Hepatocyte (in vitro differentiated cells): ENCODE measurements around the gene CYYR1.

Source experiments
- EZH2phosphoT487 ChIP-seq: fragments of 200-600 bp; sonication (generic); IDR thresholded peaks from one replicate; pipeline ENCODE4 v1.6.1; 2018; ENCODE audit warnings: antibody characterized with exemption, mild to moderate bottlenecking, low read depth, moderate library complexity; ENCODE audit not compliant: unreplicated experiment, severe bottlenecking
- TF ChIP-seq, protein P1 (sequence below): fragments of 200-600 bp; sonication (generic); IDR thresholded peaks from 2 replicates; pipeline ENCODE4 v1.5.1; 2016; ENCODE audit warnings: antibody characterized with exemption, mild to moderate bottlenecking; ENCODE audit not compliant: poor library complexity

DNA sequence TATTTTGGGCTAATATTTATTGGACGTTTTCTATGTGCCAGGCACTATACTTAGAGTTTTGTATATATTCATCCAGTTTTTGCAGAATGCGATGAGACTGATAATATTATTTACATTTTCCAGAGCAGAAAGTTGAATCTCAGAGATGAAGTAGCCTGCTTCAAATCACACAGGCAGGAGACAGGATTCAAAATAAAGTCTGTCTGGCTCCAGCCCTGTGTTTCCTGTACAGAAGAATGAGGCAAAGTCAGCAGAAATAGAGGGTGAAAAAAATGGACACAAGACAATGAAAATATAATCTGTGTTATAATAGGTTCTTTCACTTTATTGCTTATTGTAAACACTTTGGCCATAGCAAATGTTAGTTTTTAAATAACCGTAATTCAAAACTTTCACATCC is 107.2 kb downstream of the CYYR1 start:
- TF ChIP-seq EZH2phosphoT487 = no peak
- TF ChIP-seq, protein P1, sequence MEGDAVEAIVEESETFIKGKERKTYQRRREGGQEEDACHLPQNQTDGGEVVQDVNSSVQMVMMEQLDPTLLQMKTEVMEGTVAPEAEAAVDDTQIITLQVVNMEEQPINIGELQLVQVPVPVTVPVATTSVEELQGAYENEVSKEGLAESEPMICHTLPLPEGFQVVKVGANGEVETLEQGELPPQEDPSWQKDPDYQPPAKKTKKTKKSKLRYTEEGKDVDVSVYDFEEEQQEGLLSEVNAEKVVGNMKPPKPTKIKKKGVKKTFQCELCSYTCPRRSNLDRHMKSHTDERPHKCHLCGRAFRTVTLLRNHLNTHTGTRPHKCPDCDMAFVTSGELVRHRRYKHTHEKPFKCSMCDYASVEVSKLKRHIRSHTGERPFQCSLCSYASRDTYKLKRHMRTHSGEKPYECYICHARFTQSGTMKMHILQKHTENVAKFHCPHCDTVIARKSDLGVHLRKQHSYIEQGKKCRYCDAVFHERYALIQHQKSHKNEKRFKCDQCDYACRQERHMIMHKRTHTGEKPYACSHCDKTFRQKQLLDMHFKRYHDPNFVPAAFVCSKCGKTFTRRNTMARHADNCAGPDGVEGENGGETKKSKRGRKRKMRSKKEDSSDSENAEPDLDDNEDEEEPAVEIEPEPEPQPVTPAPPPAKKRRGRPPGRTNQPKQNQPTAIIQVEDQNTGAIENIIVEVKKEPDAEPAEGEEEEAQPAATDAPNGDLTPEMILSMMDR = no peak
